Fibroblast of villous mesenchyme (primary cell): ENCODE measurements around the gene LCN10. TPM values are rescaled to one million over a fixed set of nuclear protein-coding genes. Genes with fewer than 3 reads are reported as not detected.
"Not testable (repeated sequence)": the region's sequence is repeated elsewhere in the genome, so short reads cannot be mapped to it uniquely, and the experiment has no call there.

Experiments
- DNase-seq: peaks from one replicate; pipeline ENCODE4 v3.0.0-alpha.2; 2010; ENCODE audit warnings: low read depth
- H3K4me3 ChIP-seq: 2 replicates; pipeline ENCODE4 v1.5.1; 2011; ENCODE audit warnings: low read depth, mild to moderate bottlenecking, low read length
- total RNA-seq: library from RNA; depleted of rRNA; stranded (reverse); fragments of >200 nt; gene quantifications from 2 replicates; pipeline ENCODE4 v1.2.3, GENCODE V29; 2012
- TF ChIP-seq, protein P1 (sequence below): IDR thresholded peaks from 2 replicates; pipeline ENCODE4 v1.5.1; 2012; ENCODE audit warnings: low read depth, mild to moderate bottlenecking, low read length; ENCODE audit not compliant: insufficient read depth

Gene LCN10
- total RNA-seq = under 0.01 TPM in 1 of 2 replicates, not detected in the other

DNA sequence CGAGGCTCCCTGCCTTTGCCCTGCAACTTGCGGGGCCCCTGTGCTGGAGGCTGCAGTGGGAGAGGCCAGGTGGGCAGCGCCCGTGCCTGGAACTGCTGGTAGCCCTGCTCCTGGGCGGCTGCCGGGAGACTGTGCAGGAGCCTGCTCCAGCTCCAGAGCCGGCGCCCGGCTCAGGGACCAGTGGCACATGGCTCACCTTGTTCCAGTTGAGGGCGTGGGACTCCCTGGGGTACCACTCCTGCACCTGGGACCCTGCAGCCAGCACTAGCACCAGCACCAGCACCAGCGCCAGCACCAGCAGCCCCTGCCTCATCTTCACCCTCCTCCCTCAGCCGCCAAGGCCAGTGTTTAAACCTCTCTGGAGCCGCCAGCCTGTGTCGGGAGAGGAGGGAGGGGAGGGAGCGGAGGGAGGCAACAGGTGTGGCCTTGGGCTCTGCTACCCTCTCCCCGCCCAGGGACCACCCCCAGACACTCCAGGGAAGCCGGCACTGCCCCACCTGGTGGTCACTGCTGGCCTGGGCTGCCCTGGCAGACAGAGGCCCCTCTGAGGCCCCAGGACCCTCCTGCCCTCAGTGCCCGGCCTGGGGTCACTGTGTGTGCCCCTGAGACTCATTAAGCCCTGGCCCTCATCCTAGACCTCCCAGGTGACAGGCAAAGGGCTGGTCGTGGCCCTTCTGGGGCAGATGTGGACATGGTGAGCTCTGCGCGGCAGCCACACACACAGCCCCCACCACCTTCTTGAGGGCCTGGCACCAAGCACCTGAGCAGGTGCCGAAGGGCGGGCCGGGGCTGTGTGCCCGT, at the start of gene LCN10:
TSS of gene LCN10 (minus strand) at position 350 of the 801 bp plus-strand sequence. CDS start at position 313, 37 bp downstream.
- TF ChIP-seq, protein P1, sequence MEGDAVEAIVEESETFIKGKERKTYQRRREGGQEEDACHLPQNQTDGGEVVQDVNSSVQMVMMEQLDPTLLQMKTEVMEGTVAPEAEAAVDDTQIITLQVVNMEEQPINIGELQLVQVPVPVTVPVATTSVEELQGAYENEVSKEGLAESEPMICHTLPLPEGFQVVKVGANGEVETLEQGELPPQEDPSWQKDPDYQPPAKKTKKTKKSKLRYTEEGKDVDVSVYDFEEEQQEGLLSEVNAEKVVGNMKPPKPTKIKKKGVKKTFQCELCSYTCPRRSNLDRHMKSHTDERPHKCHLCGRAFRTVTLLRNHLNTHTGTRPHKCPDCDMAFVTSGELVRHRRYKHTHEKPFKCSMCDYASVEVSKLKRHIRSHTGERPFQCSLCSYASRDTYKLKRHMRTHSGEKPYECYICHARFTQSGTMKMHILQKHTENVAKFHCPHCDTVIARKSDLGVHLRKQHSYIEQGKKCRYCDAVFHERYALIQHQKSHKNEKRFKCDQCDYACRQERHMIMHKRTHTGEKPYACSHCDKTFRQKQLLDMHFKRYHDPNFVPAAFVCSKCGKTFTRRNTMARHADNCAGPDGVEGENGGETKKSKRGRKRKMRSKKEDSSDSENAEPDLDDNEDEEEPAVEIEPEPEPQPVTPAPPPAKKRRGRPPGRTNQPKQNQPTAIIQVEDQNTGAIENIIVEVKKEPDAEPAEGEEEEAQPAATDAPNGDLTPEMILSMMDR = peak; percentile 50
- DNase-seq = no peak
- no peak within 1 kb of the TSS for H3K4me3 ChIP-seq

GRCh38 chr9:136791516-136792276, 49.0 kb upstream of the LCN10 start:
- DNase-seq = peak; percentile 57
- peak overlapping the region; percentile 96 for H3K4me3 ChIP-seq
- TF ChIP-seq, protein P1 = peak; percentile 95

- TF ChIP-seq, protein P1 = no peak
- peak within 1 kb of the TSS; percentile 96 for H3K4me3 ChIP-seq
- peak; percentile 100 for DNase-seq
These were observed 48.1 kb upstream of the LCN10 start, which contains the start of gene TMEM141 for GRCh38 chr9:136790640-136791515. Gene TMEM141, plus strand, starts transcription at chr9:136791344. Its CDS starts 27 bp downstream, at chr9:136791371.

DNA sequence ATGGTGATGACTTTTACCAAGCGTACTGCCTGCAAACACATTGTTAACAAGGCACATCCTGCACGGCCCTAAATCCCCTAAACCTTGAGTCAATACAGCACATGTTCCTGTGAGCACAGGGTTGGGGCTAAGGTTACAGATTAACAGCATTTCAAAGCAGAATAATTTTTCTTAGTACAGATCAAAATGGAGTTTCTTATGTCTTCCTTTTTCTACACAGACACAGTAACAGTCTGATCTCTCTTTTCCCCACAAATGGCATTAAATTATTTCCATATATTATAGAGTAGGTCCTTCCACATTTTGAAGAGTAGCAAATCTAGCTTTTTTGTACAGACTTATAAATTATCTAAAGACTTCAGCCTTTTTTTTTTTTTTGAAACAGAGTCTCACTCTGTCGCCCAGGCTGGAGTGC, 46.8 kb upstream of the LCN10 start:
- TF ChIP-seq, protein P1 = no peak
- no peak overlapping the region for H3K4me3 ChIP-seq
- no peak for DNase-seq

DNA sequence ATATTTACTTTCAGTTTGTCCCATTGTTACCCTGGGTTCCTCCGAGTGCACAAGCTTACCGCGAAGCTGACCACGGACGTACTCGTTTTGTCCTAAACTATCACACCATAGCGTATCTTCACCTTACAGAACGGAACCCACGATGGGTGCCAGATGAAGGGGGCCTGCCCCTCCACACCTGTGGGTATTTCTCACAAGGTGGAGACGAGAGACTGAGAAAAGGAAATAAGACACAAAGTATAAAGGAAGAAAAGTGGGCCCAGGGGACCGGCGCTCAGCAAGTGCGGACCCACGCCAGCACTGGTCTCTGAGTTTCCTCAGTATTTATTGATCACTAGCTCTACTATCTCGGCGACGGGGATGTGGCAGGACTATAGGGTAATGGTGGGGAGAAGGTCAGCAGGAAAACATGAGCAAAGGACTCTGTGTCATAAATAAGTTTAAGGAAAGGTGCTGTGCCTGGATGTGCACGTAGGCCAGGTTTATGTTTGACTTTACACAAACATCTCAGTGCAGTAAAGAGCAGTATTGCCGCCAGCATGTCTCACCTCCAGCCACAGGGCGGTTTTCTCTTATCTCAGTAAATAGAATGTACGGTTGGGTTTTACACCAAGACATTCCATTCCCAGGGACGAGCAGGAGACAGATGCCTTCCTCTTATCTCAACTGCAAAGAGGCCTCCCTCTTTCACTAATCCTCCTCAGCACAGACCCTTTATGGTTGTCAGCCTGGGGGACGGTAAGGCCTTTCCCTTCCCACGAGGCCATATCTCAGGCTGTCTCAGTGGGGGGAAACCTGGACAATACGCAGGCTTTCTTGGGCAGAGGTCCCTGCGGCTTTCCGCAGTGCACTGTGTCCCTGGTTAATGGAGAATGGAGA, 46.1 kb upstream of the LCN10 start:
- peak; percentile 91 for DNase-seq
- H3K4me3 ChIP-seq = not testable (repeated sequence)

DNA sequence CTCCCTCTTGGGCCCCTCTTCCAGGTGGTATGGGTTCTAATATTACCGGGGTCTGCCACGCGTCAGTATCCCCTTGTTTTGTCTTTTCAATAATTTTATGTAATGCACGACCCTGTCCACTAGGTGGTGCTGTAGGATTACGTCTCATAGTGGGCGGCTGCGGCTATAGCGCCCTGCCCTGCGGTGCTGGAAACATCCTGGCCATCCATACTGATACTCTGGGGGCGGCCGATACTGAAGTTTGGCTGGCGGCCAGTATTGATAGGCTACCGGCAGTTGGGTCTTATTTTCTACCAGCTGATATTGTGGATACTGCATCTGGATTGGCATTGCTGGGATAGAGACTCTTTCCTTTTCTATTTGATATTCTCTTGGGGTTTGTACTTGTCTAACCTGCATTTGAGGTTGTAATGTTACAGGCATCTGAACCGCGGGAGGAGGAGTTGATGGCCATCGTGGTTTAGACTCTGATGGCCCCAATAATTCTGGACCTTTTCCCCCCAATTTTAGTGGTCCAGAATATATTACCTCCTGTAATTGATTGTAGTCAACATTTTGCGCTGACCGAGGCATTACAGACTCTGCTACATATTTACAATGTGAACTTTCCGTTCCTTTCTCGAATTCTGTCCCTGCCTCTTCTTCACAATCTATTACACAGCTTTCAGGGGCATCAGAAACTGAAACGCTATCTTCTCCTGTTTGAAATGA, 45.1 kb upstream of the LCN10 start:
- H3K4me3 ChIP-seq = no peak overlapping the region
- TF ChIP-seq, protein P1 = peak; percentile 73
- DNase-seq = peak; percentile 71

GRCh38 chr9:136786983-136787382, 44.2 kb upstream of the LCN10 start:
- DNase-seq, H3K4me3 ChIP-seq: not testable (repeated sequence)
